BLaER1 (cell line): ENCODE results near the gene METTL9.
"Not testable (repeated sequence)": the region's sequence is repeated elsewhere in the genome, so short reads cannot be mapped to it uniquely, and the experiment has no call there.

Experiments
- H3K27ac ChIP-seq: shearing (Covaris generic); formaldehyde crosslinking; 2 replicates; pipeline ENCODE4 v1.8.1; 2022
- H3K27me3 ChIP-seq: shearing (Covaris generic); formaldehyde crosslinking; 2 replicates; pipeline ENCODE4 v1.8.1; 2022
- H3K36me3 ChIP-seq: shearing (Covaris generic); formaldehyde crosslinking; 2 replicates; pipeline ENCODE4 v1.8.1; 2022
- H3K4me1 ChIP-seq: shearing (Covaris generic); formaldehyde crosslinking; 2 replicates; pipeline ENCODE4 v1.8.1; 2022
- H3K4me2 ChIP-seq: shearing (Covaris generic); formaldehyde crosslinking; 2 replicates; pipeline ENCODE4 v1.8.1; 2022
- H3K4me3 ChIP-seq: shearing (Covaris generic); formaldehyde crosslinking; 2 replicates; pipeline ENCODE4 v1.8.1; 2022
- H3K9ac ChIP-seq: shearing (Covaris generic); formaldehyde crosslinking; 2 replicates; pipeline ENCODE4 v1.8.1; 2022
- H3K9me3 ChIP-seq: shearing (Covaris generic); formaldehyde crosslinking; 2 replicates; pipeline ENCODE4 v1.8.1; 2022
- H4K20me1 ChIP-seq: shearing (Covaris generic); formaldehyde crosslinking; 2 replicates; pipeline ENCODE4 v1.8.1; 2022
- Cebpa-rat ChIP-seq: shearing (Covaris generic); IDR thresholded peaks from 2 replicates; pipeline ENCODE4 v1.8.1; 2022

METTL9 gene

GRCh38 chr16:21574372-21574771 lies 25.0 kb upstream of the METTL9 start:
- no peak overlapping the region for H3K27ac ChIP-seq
- no peak overlapping the region for H3K4me2 ChIP-seq
- H3K9me3 ChIP-seq = no peaks in the 10 kb centered on the region
- H4K20me1 ChIP-seq = no peaks in the 10 kb centered on the region
- TF ChIP-seq Cebpa-rat = no peak
- H3K27me3 ChIP-seq = no peaks in the 10 kb centered on the region
- H3K36me3 ChIP-seq = no peaks in the 10 kb centered on the region
- peaks cover 7% of the 10 kb centered on the region for H3K4me1 ChIP-seq
- H3K4me3 ChIP-seq = no peak overlapping the region
- H3K9ac ChIP-seq = no peak overlapping the region

- H3K27ac ChIP-seq, H3K9ac ChIP-seq, H3K4me1 ChIP-seq, H4K20me1 ChIP-seq, H3K4me2 ChIP-seq, H3K4me3 ChIP-seq, H3K27me3 ChIP-seq, H3K9me3 ChIP-seq, H3K36me3 ChIP-seq: not testable (repeated sequence)
Observed at GRCh38 chr16:21576323-21576722, 23.1 kb upstream of the METTL9 start.

GRCh38 chr16:21577487-21577886 lies 21.9 kb upstream of the METTL9 start:
- H3K9ac ChIP-seq, H3K4me2 ChIP-seq, H3K4me1 ChIP-seq, H3K9me3 ChIP-seq, H4K20me1 ChIP-seq, H3K4me3 ChIP-seq, H3K36me3 ChIP-seq, H3K27me3 ChIP-seq, H3K27ac ChIP-seq: not testable (repeated sequence)

GRCh38 chr16:21578311-21578710 lies 21.1 kb upstream of the METTL9 start:
- H3K4me3 ChIP-seq, H3K27ac ChIP-seq, H3K4me2 ChIP-seq, H3K27me3 ChIP-seq, H3K9me3 ChIP-seq, H3K9ac ChIP-seq, H4K20me1 ChIP-seq, H3K4me1 ChIP-seq, H3K36me3 ChIP-seq: not testable (repeated sequence)

GRCh38 chr16:21580131-21580530 lies 19.2 kb upstream of the METTL9 start:
- H3K9ac ChIP-seq, H3K4me3 ChIP-seq, H3K27me3 ChIP-seq, H3K4me2 ChIP-seq, H3K27ac ChIP-seq, H3K36me3 ChIP-seq, H3K4me1 ChIP-seq, H4K20me1 ChIP-seq, H3K9me3 ChIP-seq: not testable (repeated sequence)

- no peaks in the 10 kb centered on the region for H3K27me3 ChIP-seq
- no peaks in the 10 kb centered on the region for H3K36me3 ChIP-seq
- no peak for TF ChIP-seq Cebpa-rat
Observed at GRCh38 chr16:21580807-21581206, 18.6 kb upstream of the METTL9 start.

GRCh38 chr16:21584817-21585216 lies 14.6 kb upstream of the METTL9 start:
- H3K4me2 ChIP-seq = no peak overlapping the region
- peaks cover 3% of the 10 kb centered on the region; the same call in 1 of the 2 replicates for H3K4me1 ChIP-seq
- no peak overlapping the region for H3K27ac ChIP-seq
- no peaks in the 10 kb centered on the region for H3K36me3 ChIP-seq
- H3K9me3 ChIP-seq = no peaks in the 10 kb centered on the region
- H3K27me3 ChIP-seq = no peaks in the 10 kb centered on the region
- H3K9ac ChIP-seq = no peak overlapping the region
- no peak overlapping the region for H3K4me3 ChIP-seq
- H4K20me1 ChIP-seq = no peaks in the 10 kb centered on the region
- no peak for TF ChIP-seq Cebpa-rat

More at GRCh38 chr16:21580807-21581206, 18.6 kb upstream of the METTL9 start:
- Histone ChIP-seq H3K4me3 (no peak overlapping the region), H3K27ac (no peak overlapping the region), H4K20me1 (no peaks in the 10 kb centered on the region), H3K9me3 (no peaks in the 10 kb centered on the region), H3K9ac (no peak overlapping the region), H3K4me1 (no peaks in the 10 kb centered on the region), H3K4me2 (no peak overlapping the region)

- not testable (repeated sequence) for H3K9ac ChIP-seq, H4K20me1 ChIP-seq, H3K27me3 ChIP-seq, H3K4me2 ChIP-seq, H3K36me3 ChIP-seq, H3K4me3 ChIP-seq, H3K9me3 ChIP-seq, H3K27ac ChIP-seq
- H3K4me1 ChIP-seq = peaks cover 15% of the 10 kb centered on the region; the same call in 1 of the 2 replicates
Observed at GRCh38 chr16:21588593-21588992, 10.8 kb upstream of the METTL9 start.

- Histone ChIP-seq H3K4me2 (no peak overlapping the region), H4K20me1 (no peaks in the 10 kb centered on the region), H3K4me1 (peaks cover 15% of the 10 kb centered on the region; the same call in 1 of the 2 replicates), H3K4me3 (no peak overlapping the region), H3K9ac (no peak overlapping the region), H3K27me3 (no peaks in the 10 kb centered on the region), H3K36me3 (no peaks in the 10 kb centered on the region), H3K9me3 (no peaks in the 10 kb centered on the region), H3K27ac (no peak overlapping the region)
- TF ChIP-seq Cebpa-rat = no peak
Observed at GRCh38 chr16:21589551-21589950, 9.8 kb upstream of the METTL9 start.

GRCh38 chr16:21590287-21590686 lies 9.1 kb upstream of the METTL9 start:
- Histone ChIP-seq H3K9ac (no peak overlapping the region), H3K27ac (no peak overlapping the region), H3K9me3 (no peaks in the 10 kb centered on the region), H3K27me3 (no peaks in the 10 kb centered on the region), H3K36me3 (no peaks in the 10 kb centered on the region), H4K20me1 (no peaks in the 10 kb centered on the region), H3K4me1 (peaks cover 15% of the 10 kb centered on the region; the same call in 1 of the 2 replicates), H3K4me3 (no peak overlapping the region), H3K4me2 (peak overlapping the region; percentile 32)
- TF ChIP-seq Cebpa-rat = no peak

- TF ChIP-seq Cebpa-rat = no peak
- H4K20me1 ChIP-seq = no peaks in the 10 kb centered on the region
- H3K4me2 ChIP-seq = no peak overlapping the region
- no peaks in the 10 kb centered on the region for H3K36me3 ChIP-seq
- H3K27ac ChIP-seq = no peak overlapping the region
- H3K27me3 ChIP-seq = no peaks in the 10 kb centered on the region
- H3K9ac ChIP-seq = no peak overlapping the region
- H3K4me3 ChIP-seq = no peak overlapping the region
- H3K9me3 ChIP-seq = no peaks in the 10 kb centered on the region
- peaks cover 15% of the 10 kb centered on the region; the same call in 1 of the 2 replicates for H3K4me1 ChIP-seq
Observed at GRCh38 chr16:21590796-21591195, 8.6 kb upstream of the METTL9 start.
